Stimulated activated CD8-positive, alpha-beta memory T cell treated with anti-CD3 and anti-CD28 coated beads, Interleukin-7, amount 100 ng/mL, for 1 hour (primary cell): Measurements from ENCODE around the gene NBPF4.
"Not testable (repeated sequence)": the region's sequence is repeated elsewhere in the genome, so short reads cannot be mapped to it uniquely, and the experiment has no call there.

Experiments
- DNase-seq, 2 donors: peaks; one replicate each; pipeline ENCODE4 v3.0.0-alpha.2; 2020; ENCODE audit warnings: low read depth in 2 of 2

The NBPF4 gene

GRCh38 chr1:108209456-108210108 is 34.3 kb downstream of the NBPF4 start:
- DNase-seq: no peak

GRCh38 chr1:108208724-108209446 is 35.0 kb downstream of the NBPF4 start:
- no peak for DNase-seq

GRCh38 chr1:108203582-108203981 is 40.3 kb downstream of the NBPF4 start:
- not testable (repeated sequence) for DNase-seq

- no peak for DNase-seq
Observed at GRCh38 chr1:108201687-108202086, 42.2 kb downstream of the NBPF4 start.

GRCh38 chr1:108200687-108201051 is 43.2 kb downstream of the NBPF4 start:
- no peak for DNase-seq

- DNase-seq: peak in 1 of 2 donors; percentile 43
Observed at GRCh38 chr1:108199781-108200686, 43.8 kb downstream of the NBPF4 start, which contains the start of gene SLC25A24. SLC25A24 (minus strand) TSS chr1:108200343; CDS start chr1:108200138, 205 bp downstream.

- DNase-seq: no peak
Observed at GRCh38 chr1:108199201-108199691, 44.6 kb downstream of the NBPF4 start.

GRCh38 chr1:108194051-108194450 is 49.8 kb downstream of the NBPF4 start:
- DNase-seq: no peak

- no peak for DNase-seq
Observed at GRCh38 chr1:108193333-108193732, 50.5 kb downstream of the NBPF4 start.

- DNase-seq: no peak
Observed at GRCh38 chr1:108192581-108192980, 51.3 kb downstream of the NBPF4 start.

- no peak for DNase-seq
Observed at GRCh38 chr1:108190686-108191416, 53.0 kb downstream of the NBPF4 start.

- DNase-seq: no peak
Observed at GRCh38 chr1:108190001-108190634, 53.8 kb downstream of the NBPF4 start.

GRCh38 chr1:108188801-108189200 is 55.1 kb downstream of the NBPF4 start:
- DNase-seq: no peak

GRCh38 chr1:108182959-108183700 is 60.7 kb downstream of the NBPF4 start:
- DNase-seq: no peak

GRCh38 chr1:108179018-108179417 is 64.9 kb downstream of the NBPF4 start:
- DNase-seq: no peak
